NCI-H748 (cell line): ENCODE measurements around the gene CLCN7.
A peak's percentile ranks its signal among the peaks of the same experiment; 100 is the strongest.

ENCODE experiments used
- DNase-seq: peaks from one replicate; lab custom pipeline; 2025; ENCODE audit not compliant: unreplicated experiment; lab: John Stamatoyannopoulos, UW

Gene CLCN7

GRCh38 chr16:1503110-1503955 is 28.5 kb upstream of the CLCN7 start:
- no peak for DNase-seq

- DNase-seq: no peak
These were observed 27.5 kb upstream of the CLCN7 start for GRCh38 chr16:1502092-1503004.

- DNase-seq: no peak
These were observed 26.8 kb upstream of the CLCN7 start for GRCh38 chr16:1501630-1502029.

- DNase-seq: no peak
These were observed 25.8 kb upstream of the CLCN7 start for GRCh38 chr16:1500465-1501150.

- DNase-seq: no peak
These were observed 25.1 kb upstream of the CLCN7 start for GRCh38 chr16:1499756-1500464.

- no peak for DNase-seq
These were observed 24.3 kb upstream of the CLCN7 start for GRCh38 chr16:1498899-1499676.

GRCh38 chr16:1497014-1497598 is 22.3 kb upstream of the CLCN7 start:
- DNase-seq: no peak

- no peak for DNase-seq
These were observed 21.6 kb upstream of the CLCN7 start for GRCh38 chr16:1496464-1496863.

- DNase-seq: no peak
These were observed 21.0 kb upstream of the CLCN7 start for GRCh38 chr16:1495889-1496262.

- no peak for DNase-seq
These were observed 20.5 kb upstream of the CLCN7 start for GRCh38 chr16:1495211-1495888.

- no peak for DNase-seq
These were observed 19.9 kb upstream of the CLCN7 start for GRCh38 chr16:1494711-1495110.

- DNase-seq: peak; percentile 13
These were observed 19.4 kb upstream of the CLCN7 start for GRCh38 chr16:1494129-1494640.

GRCh38 chr16:1493746-1494094 is 18.9 kb upstream of the CLCN7 start:
- DNase-seq: peak; percentile 29

GRCh38 chr16:1492923-1493745 is 18.3 kb upstream of the CLCN7 start, which contains the start of gene TELO2:
Gene TELO2 (plus strand): TSS chr16:1493360. CDS start chr16:1494282, 922 bp downstream.
- DNase-seq: peak; percentile 74

- DNase-seq: no peak
These were observed 17.5 kb upstream of the CLCN7 start for GRCh38 chr16:1492082-1492922.

GRCh38 chr16:1491327-1491726 is 16.5 kb upstream of the CLCN7 start:
- no peak for DNase-seq

GRCh38 chr16:1489077-1489476 is 14.2 kb upstream of the CLCN7 start:
- DNase-seq: no peak
